ENCODE results near the gene CLDN25.
"Not testable (repeated sequence)": the region's sequence is repeated elsewhere in the genome, so short reads cannot be mapped to it uniquely, and the experiment has no call there.

GRCh38 chr11:113789016-113789415 is 9.4 kb downstream of the CLDN25 start:
- TF ChIP-seq, protein P1, sequence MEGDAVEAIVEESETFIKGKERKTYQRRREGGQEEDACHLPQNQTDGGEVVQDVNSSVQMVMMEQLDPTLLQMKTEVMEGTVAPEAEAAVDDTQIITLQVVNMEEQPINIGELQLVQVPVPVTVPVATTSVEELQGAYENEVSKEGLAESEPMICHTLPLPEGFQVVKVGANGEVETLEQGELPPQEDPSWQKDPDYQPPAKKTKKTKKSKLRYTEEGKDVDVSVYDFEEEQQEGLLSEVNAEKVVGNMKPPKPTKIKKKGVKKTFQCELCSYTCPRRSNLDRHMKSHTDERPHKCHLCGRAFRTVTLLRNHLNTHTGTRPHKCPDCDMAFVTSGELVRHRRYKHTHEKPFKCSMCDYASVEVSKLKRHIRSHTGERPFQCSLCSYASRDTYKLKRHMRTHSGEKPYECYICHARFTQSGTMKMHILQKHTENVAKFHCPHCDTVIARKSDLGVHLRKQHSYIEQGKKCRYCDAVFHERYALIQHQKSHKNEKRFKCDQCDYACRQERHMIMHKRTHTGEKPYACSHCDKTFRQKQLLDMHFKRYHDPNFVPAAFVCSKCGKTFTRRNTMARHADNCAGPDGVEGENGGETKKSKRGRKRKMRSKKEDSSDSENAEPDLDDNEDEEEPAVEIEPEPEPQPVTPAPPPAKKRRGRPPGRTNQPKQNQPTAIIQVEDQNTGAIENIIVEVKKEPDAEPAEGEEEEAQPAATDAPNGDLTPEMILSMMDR (IDR thresholded peaks at IDR 0.05; ENCODE audit: borderline replicate concordance, extremely low read depth, low read length, poor library complexity, severe bottlenecking): not testable (repeated sequence)
- not testable (repeated sequence) for TF ChIP-seq EZH2 (IDR thresholded peaks at IDR 0.05; ENCODE audit: borderline replicate concordance, low read depth, low read length, severe bottlenecking)
